Ascending aorta (tissue), 2 donors: ENCODE data around the gene AKIRIN2. TPM values are rescaled to one million over a fixed set of nuclear protein-coding genes. Genes with fewer than 3 reads are reported as not detected.

Source experiments
- DNase-seq, 2 donors: peaks; one replicate each; pipeline ENCODE4 v3.0.0-alpha.2; 2019; ENCODE audit warnings: low spot score in 2 of 2
- H3K27ac ChIP-seq, 2 donors: fragments of 200-600 bp; sonication (generic); one replicate each; pipeline ENCODE4 v1.5.1; 2016 to 2017; ENCODE audit warnings: mild to moderate bottlenecking in 1 of 2
- H3K27me3 ChIP-seq: fragments of 200-600 bp; sonication (generic); one replicate; pipeline ENCODE4 v1.5.1; 2017
- H3K36me3 ChIP-seq, 2 donors: fragments of 200-600 bp; sonication (generic); one replicate each; pipeline ENCODE4 v1.5.1; 2016
- H3K4me1 ChIP-seq, 2 donors: fragments of 200-600 bp; sonication (generic); one replicate each; pipeline ENCODE4 v1.5.1; 2016 to 2017; ENCODE audit warnings: mild to moderate bottlenecking in 1 of 2
- H3K4me3 ChIP-seq, 2 donors: fragments of 200-600 bp; sonication (generic); one replicate each; pipeline ENCODE4 v1.5.1; 2016 to 2017; ENCODE audit warnings: mild to moderate bottlenecking in 1 of 2
- H3K9me3 ChIP-seq, 2 donors: fragments of 200-600 bp; sonication (generic); one replicate each; pipeline ENCODE4 v1.5.1; 2016
- intact Hi-C: fragments of 100-400 bp; cut with DNase I; formaldehyde crosslinking; loops from one replicate; pipeline ENCODE4 v1.15.1; 2023
- total RNA-seq: library from RNA; depleted of rRNA; stranded (reverse); fragments of >200 nt; gene quantifications from one replicate; pipeline ENCODE4 v1.1.0, GENCODE V29; 2016
- TF ChIP-seq, protein P1 (sequence below), 3 experiments: fragments of 200-600 bp in 2 of 3; fragments of 450-650 bp in 1 of 3; sonication (generic) in 2 of 3; IDR thresholded peaks; one replicate each; pipeline ENCODE4 v1.5.1; 2016 to 2019; ENCODE audit warnings: antibody characterized with exemption in 3 of 3, mild to moderate bottlenecking in 1 of 3, moderate library complexity in 1 of 3

Gene AKIRIN2
- total RNA-seq, 1 donor from 2014 or later: 39.1 TPM

- Histone ChIP-seq H3K27me3 (no peaks in the 10 kb centered on the region), H3K4me1 (peaks cover 0 to 13% of the 10 kb centered on the region in 2 donors), H3K27ac (peak overlapping the region; percentile 67), H3K36me3 (peaks cover 0 to 9% of the 10 kb centered on the region in 2 donors), H3K9me3 (no peaks in the 10 kb centered on the region), H3K4me3 (no peak overlapping the region)
- DNase-seq: no peak
- intact Hi-C loops: loop anchor here (5.0 kb wide), 1 partner anchor 44 kb away; the partner anchor contains the start of gene AKIRIN2
- TF ChIP-seq, protein P1, sequence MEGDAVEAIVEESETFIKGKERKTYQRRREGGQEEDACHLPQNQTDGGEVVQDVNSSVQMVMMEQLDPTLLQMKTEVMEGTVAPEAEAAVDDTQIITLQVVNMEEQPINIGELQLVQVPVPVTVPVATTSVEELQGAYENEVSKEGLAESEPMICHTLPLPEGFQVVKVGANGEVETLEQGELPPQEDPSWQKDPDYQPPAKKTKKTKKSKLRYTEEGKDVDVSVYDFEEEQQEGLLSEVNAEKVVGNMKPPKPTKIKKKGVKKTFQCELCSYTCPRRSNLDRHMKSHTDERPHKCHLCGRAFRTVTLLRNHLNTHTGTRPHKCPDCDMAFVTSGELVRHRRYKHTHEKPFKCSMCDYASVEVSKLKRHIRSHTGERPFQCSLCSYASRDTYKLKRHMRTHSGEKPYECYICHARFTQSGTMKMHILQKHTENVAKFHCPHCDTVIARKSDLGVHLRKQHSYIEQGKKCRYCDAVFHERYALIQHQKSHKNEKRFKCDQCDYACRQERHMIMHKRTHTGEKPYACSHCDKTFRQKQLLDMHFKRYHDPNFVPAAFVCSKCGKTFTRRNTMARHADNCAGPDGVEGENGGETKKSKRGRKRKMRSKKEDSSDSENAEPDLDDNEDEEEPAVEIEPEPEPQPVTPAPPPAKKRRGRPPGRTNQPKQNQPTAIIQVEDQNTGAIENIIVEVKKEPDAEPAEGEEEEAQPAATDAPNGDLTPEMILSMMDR (IDR thresholded peaks at IDR 0.05): no peak
These were observed 43.5 kb downstream of the AKIRIN2 start for GRCh38 chr6:87658516-87658915.

GRCh38 chr6:87656857-87657256, 45.2 kb downstream of the AKIRIN2 start:
- no peak overlapping the region for H3K27ac ChIP-seq
- H3K9me3 ChIP-seq: no peaks in the 10 kb centered on the region
- H3K36me3 ChIP-seq: peaks cover 0 to 9% of the 10 kb centered on the region in 2 donors
- no peaks in the 10 kb centered on the region for H3K27me3 ChIP-seq
- no peak for DNase-seq
- H3K4me3 ChIP-seq: no peak overlapping the region
- peaks cover 0 to 13% of the 10 kb centered on the region in 2 donors for H3K4me1 ChIP-seq
- TF ChIP-seq, protein P1 (IDR thresholded peaks at IDR 0.05): no peak
- intact Hi-C loops: loop anchor here (5.0 kb wide), 1 partner anchor 45 kb away; the partner anchor contains the start of gene AKIRIN2

DNA sequence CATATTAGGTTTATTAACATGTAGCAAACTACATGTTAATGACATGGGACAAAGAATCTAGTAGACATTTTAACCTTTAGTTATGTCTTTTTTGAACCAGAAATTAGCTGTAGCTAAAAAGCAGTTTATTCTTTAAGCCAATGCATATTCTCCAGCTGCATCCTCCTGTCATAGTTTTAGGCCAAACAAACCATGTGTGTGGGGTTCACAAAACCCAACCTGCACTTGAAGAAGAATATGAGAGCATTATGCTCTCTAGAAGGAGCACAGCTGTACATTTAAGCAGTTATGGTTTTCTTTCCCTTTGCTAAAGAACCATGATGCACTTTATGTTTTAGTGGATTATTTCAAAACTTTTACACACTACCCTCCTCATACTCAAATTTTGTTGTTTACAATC, 46.2 kb downstream of the AKIRIN2 start:
- H3K27ac ChIP-seq: no peak overlapping the region
- no peak overlapping the region for H3K4me3 ChIP-seq
- H3K27me3 ChIP-seq: no peaks in the 10 kb centered on the region
- H3K36me3 ChIP-seq: peaks cover 0 to 5% of the 10 kb centered on the region in 2 donors
- intact Hi-C loops: loop anchor here (5.0 kb wide), 1 partner anchor 46 kb away; the partner anchor contains the start of gene AKIRIN2
- DNase-seq: no peak
- peaks cover 0 to 13% of the 10 kb centered on the region in 2 donors for H3K4me1 ChIP-seq
- H3K9me3 ChIP-seq: no peaks in the 10 kb centered on the region
- TF ChIP-seq, protein P1 (IDR thresholded peaks at IDR 0.05): no peak

GRCh38 chr6:87654875-87655454, 47.1 kb downstream of the AKIRIN2 start:
- H3K36me3 ChIP-seq: peaks cover 0 to 5% of the 10 kb centered on the region in 2 donors
- intact Hi-C loops: loop anchor here (5.0 kb wide), 1 partner anchor 47 kb away; the partner anchor contains the start of gene AKIRIN2
- H3K27ac ChIP-seq: no peak overlapping the region
- DNase-seq: no peak
- no peak overlapping the region for H3K4me3 ChIP-seq
- no peaks in the 10 kb centered on the region for H3K9me3 ChIP-seq
- TF ChIP-seq, protein P1 (IDR thresholded peaks at IDR 0.05): no peak
- peaks cover 0 to 8% of the 10 kb centered on the region in 2 donors for H3K4me1 ChIP-seq
- H3K27me3 ChIP-seq: no peaks in the 10 kb centered on the region

DNA sequence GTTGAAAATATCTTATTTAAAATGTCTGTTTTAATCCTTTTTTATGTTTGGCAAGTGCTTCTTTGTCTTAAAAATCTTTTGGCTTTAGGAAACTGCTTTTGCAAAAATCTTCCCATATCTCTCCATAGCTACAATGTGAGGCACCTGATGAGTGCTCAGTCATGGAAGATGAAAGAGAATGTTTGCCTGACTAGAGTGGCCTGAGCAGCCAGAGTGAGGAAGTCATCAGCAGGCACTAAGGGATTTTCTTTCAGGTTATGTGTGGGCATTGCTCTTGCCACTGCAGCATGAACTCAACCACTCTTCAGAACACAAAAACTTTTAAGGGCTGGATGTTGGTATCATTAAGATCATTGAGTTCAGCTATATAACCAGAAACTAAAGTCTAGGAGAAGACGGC, 47.9 kb downstream of the AKIRIN2 start:
- TF ChIP-seq, protein P1 (IDR thresholded peaks at IDR 0.05): no peak
- DNase-seq: no peak
- Histone ChIP-seq H3K9me3 (no peaks in the 10 kb centered on the region), H3K4me3 (no peak overlapping the region), H3K27ac (no peak overlapping the region), H3K4me1 (peaks cover 0 to 2% of the 10 kb centered on the region in 2 donors), H3K36me3 (peaks cover 0 to 5% of the 10 kb centered on the region in 2 donors), H3K27me3 (no peaks in the 10 kb centered on the region)
- intact Hi-C loops: no loop called here
